H9 (cell line): ENCODE data around the gene FAM13C. TPM values are rescaled to one million over a fixed set of nuclear protein-coding genes. Genes with fewer than 3 reads are reported as not detected.

Experiments used
- DNase-seq: peaks from one replicate; pipeline ENCODE4 v3.0.0-alpha.2; 2017
- H2AFZ ChIP-seq: one replicate; pipeline ENCODE4 v1.6.1; 2013; ENCODE audit warnings: mild to moderate bottlenecking, low read length, control low read depth, moderate library complexity
- H2AK5ac ChIP-seq: 2 replicates; pipeline ENCODE4 v1.6.1; 2013; ENCODE audit warnings: low read length, control low read depth, mixed read lengths; ENCODE audit not compliant: insufficient read length
- H2BK120ac ChIP-seq: one replicate; pipeline ENCODE4 v1.6.1; 2013; ENCODE audit warnings: low read depth, mild to moderate bottlenecking, low read length, control low read depth, inconsistent platforms; ENCODE audit not compliant: poor library complexity, severe bottlenecking
- H2BK12ac ChIP-seq: 2 replicates; pipeline ENCODE4 v1.6.1; 2013; ENCODE audit warnings: low read length, control low read depth, mixed read lengths, low read depth; ENCODE audit not compliant: insufficient read length
- H2BK15ac ChIP-seq: 2 replicates; pipeline ENCODE4 v1.6.1; 2013; ENCODE audit warnings: low read depth, low read length, control low read depth
- H2BK20ac ChIP-seq: one replicate; pipeline ENCODE4 v1.6.1; 2013; ENCODE audit warnings: low read depth, mild to moderate bottlenecking, low read length, control low read depth, inconsistent platforms; ENCODE audit not compliant: poor library complexity, severe bottlenecking
- H2BK5ac ChIP-seq: 2 replicates; pipeline ENCODE4 v1.6.1; 2013; ENCODE audit warnings: low read length, control low read depth, mixed read lengths; ENCODE audit not compliant: insufficient read length
- H3K14ac ChIP-seq: 2 replicates; pipeline ENCODE4 v1.6.1; 2013; ENCODE audit warnings: low read length, control low read depth; ENCODE audit not compliant: insufficient read depth
- H3K18ac ChIP-seq: 2 replicates; pipeline ENCODE4 v1.6.1; 2013; ENCODE audit warnings: low read depth, mild to moderate bottlenecking, mixed read lengths, low read length, control low read depth; ENCODE audit not compliant: insufficient read length
- H3K23ac ChIP-seq: 2 replicates; pipeline ENCODE4 v1.6.1; 2013; ENCODE audit warnings: low read length, control low read depth, mixed read lengths, low read depth; ENCODE audit not compliant: insufficient read length
- H3K23me2 ChIP-seq: 2 replicates; pipeline ENCODE4 v1.6.1; 2013; ENCODE audit warnings: low read depth, mild to moderate bottlenecking, mixed read lengths, low read length, control low read depth; ENCODE audit not compliant: insufficient read length, poor library complexity, severe bottlenecking
- H3K27ac ChIP-seq: 2 replicates; pipeline ENCODE4 v1.5.1; 2013; ENCODE audit warnings: low read length, control low read depth, mixed read lengths, low read depth; ENCODE audit not compliant: insufficient read length
- H3K27me3 ChIP-seq: 2 replicates; pipeline ENCODE4 v1.6.1; 2013; ENCODE audit warnings: low read length, control low read depth, inconsistent platforms; ENCODE audit not compliant: insufficient read depth
- H3K4ac ChIP-seq: 2 replicates; pipeline ENCODE4 v1.6.1; 2013; ENCODE audit warnings: low read depth, mild to moderate bottlenecking, control low read depth, inconsistent platforms, low read length, moderate library complexity
- H3K4me1 ChIP-seq: 2 replicates; pipeline ENCODE4 v1.6.1; 2013; ENCODE audit warnings: low read length, control low read depth, inconsistent platforms; ENCODE audit not compliant: insufficient read depth
- H3K4me2 ChIP-seq: 2 replicates; pipeline ENCODE4 v1.6.1; 2013; ENCODE audit warnings: low read length, control low read depth, mixed read lengths; ENCODE audit not compliant: insufficient read length, insufficient read depth
- H3K56ac ChIP-seq: 2 replicates; pipeline ENCODE4 v1.6.1; 2013; ENCODE audit warnings: low read depth, mild to moderate bottlenecking, mixed read lengths, low read length, control low read depth; ENCODE audit not compliant: insufficient read length
- H3K79me1 ChIP-seq: 2 replicates; pipeline ENCODE4 v1.6.1; 2013; ENCODE audit warnings: low read depth, mild to moderate bottlenecking, moderate library complexity, low read length, control low read depth, inconsistent platforms; ENCODE audit not compliant: insufficient read depth, poor library complexity, severe bottlenecking
- H3K79me2 ChIP-seq: 2 replicates; pipeline ENCODE4 v1.6.1; 2013; ENCODE audit warnings: low read length, control low read depth, inconsistent platforms; ENCODE audit not compliant: insufficient read depth
- H3K9ac ChIP-seq: 2 replicates; pipeline ENCODE4 v1.6.1; 2013; ENCODE audit warnings: low read length, control low read depth, mixed read lengths; ENCODE audit not compliant: insufficient read length; ENCODE audit errors: extremely low read depth
- H3K9me3 ChIP-seq: one replicate; pipeline ENCODE4 v1.6.1; 2013; ENCODE audit warnings: low read depth, low read length, inconsistent platforms; ENCODE audit not compliant: control insufficient read depth
- H3T11ph ChIP-seq: one replicate; pipeline ENCODE4 v1.6.1; 2013; ENCODE audit warnings: mild to moderate bottlenecking, low read length, control low read depth, inconsistent platforms
- H4K20me1 ChIP-seq: one replicate; pipeline ENCODE4 v1.6.1; 2013; ENCODE audit not compliant: control insufficient read depth, insufficient read length, insufficient read depth
- H4K5ac ChIP-seq: 2 replicates; pipeline ENCODE4 v1.6.1; 2013; ENCODE audit warnings: low read depth, mild to moderate bottlenecking, mixed read lengths, low read length, control low read depth; ENCODE audit not compliant: insufficient read length
- H4K8ac ChIP-seq: replicated peaks from 2 replicates; pipeline ENCODE4 v1.6.1; 2013; ENCODE audit warnings: low read length, control low read depth, mixed read lengths, low read depth; ENCODE audit not compliant: insufficient read length
- H4K91ac ChIP-seq: 2 replicates; pipeline ENCODE4 v1.6.1; 2013; ENCODE audit warnings: low read depth, mild to moderate bottlenecking, moderate library complexity, mixed read lengths, low read length, control low read depth; ENCODE audit not compliant: insufficient read length
- H3K27ac Mint-ChIP-seq, 3 experiments: 2 replicates in 2 of 3; 3 replicates in 1 of 3; pipeline ENCODE4 v1.8.0; 2020 to 2021; ENCODE audit warnings: mixed read lengths in 3 of 3, mild to moderate bottlenecking in 1 of 3, moderate library complexity in 1 of 3
- H3K27me3 Mint-ChIP-seq: 2 replicates; pipeline ENCODE4 v1.8.0; 2021; ENCODE audit warnings: low read depth, mild to moderate bottlenecking, moderate library complexity, mixed read lengths
- H3K36me3 Mint-ChIP-seq, 3 experiments: 2 replicates in 2 of 3; 3 replicates in 1 of 3; pipeline ENCODE4 v1.8.0; 2020 to 2021; ENCODE audit warnings: low read depth in 3 of 3, mixed read lengths in 3 of 3; ENCODE audit not compliant: insufficient read depth in 1 of 3
- H3K4me1 Mint-ChIP-seq, 2 experiments: 2 replicates each; pipeline ENCODE4 v1.8.0; 2020; ENCODE audit warnings: mixed read lengths in 2 of 2
- H3K4me3 Mint-ChIP-seq, 2 experiments: 2 replicates in 1 of 2; 3 replicates in 1 of 2; pipeline ENCODE4 v1.8.0; 2020 to 2021; ENCODE audit warnings: mild to moderate bottlenecking in 2 of 2, mixed read lengths in 2 of 2, moderate library complexity in 1 of 2
- H3K9me3 Mint-ChIP-seq, 2 experiments: 2 replicates in 1 of 2; 3 replicates in 1 of 2; pipeline ENCODE4 v1.8.0; 2020; ENCODE audit warnings: mild to moderate bottlenecking in 2 of 2, mixed read lengths in 2 of 2, moderate library complexity in 1 of 2
- CTCF ChIP-seq: fragments of 200-600 bp; sonication (generic); conservative IDR thresholded peaks from 3 replicates; pipeline ENCODE4 v1.8.0; 2021; ENCODE audit warnings: antibody characterized with exemption, mild to moderate bottlenecking
- total RNA-seq: library from RNA; stranded (reverse); gene quantifications from 2 replicates; pipeline ENCODE4 v1.2.1, GENCODE V29; 2021

Gene FAM13C
- total RNA-seq, 1 experiment from 2014 or later: 0.31 TPM

- H3K27ac ChIP-seq: no peak overlapping the region
- H3K23ac ChIP-seq: no peak overlapping the region
- H3K36me3 Mint-ChIP-seq: no peaks in the 10 kb centered on the region
- H2BK12ac ChIP-seq: no peak overlapping the region
- H4K20me1 ChIP-seq: no peaks in the 10 kb centered on the region
- H3K14ac ChIP-seq: no peak overlapping the region
- H3K27me3 Mint-ChIP-seq: peaks cover 60% of the 10 kb centered on the region
- H3T11ph ChIP-seq: no peak overlapping the region
- no peak overlapping the region for H3K4me3 Mint-ChIP-seq
- no peak overlapping the region for H2BK120ac ChIP-seq
- H2AFZ ChIP-seq: no peak overlapping the region
- H3K9ac ChIP-seq: no peak overlapping the region
- H3K23me2 ChIP-seq: no peaks in the 10 kb centered on the region
- no peaks in the 10 kb centered on the region for H3K79me2 ChIP-seq
- H3K56ac ChIP-seq: no peak overlapping the region
- H3K9me3 Mint-ChIP-seq: peaks cover 0 to 3% of the 10 kb centered on the region in 2 experiments; a peak in 1 of 5 replicates
- H3K4me1 ChIP-seq: no peaks in the 10 kb centered on the region
- TF ChIP-seq CTCF: no peak
- no peaks in the 10 kb centered on the region for H3K79me1 ChIP-seq
- no peak overlapping the region for H4K5ac ChIP-seq
- H2AK5ac ChIP-seq: no peak overlapping the region
- DNase-seq: no peak
- peaks cover 10% of the 10 kb centered on the region; the same call in 1 of the 2 replicates for H3K27me3 ChIP-seq
- no peak overlapping the region for H3K4ac ChIP-seq
- no peak overlapping the region for H3K27ac Mint-ChIP-seq
- H4K8ac ChIP-seq: no peak overlapping the region
- no peak overlapping the region for H3K18ac ChIP-seq
- no peak overlapping the region for H2BK15ac ChIP-seq
- H3K4me2 ChIP-seq: no peak overlapping the region
- no peak overlapping the region for H4K91ac ChIP-seq
- peaks cover 0 to 12% of the 10 kb centered on the region in 2 experiments; a peak in 1 of 4 replicates for H3K4me1 Mint-ChIP-seq
- no peak overlapping the region for H2BK5ac ChIP-seq
- no peak overlapping the region for H2BK20ac ChIP-seq
- no peaks in the 10 kb centered on the region for H3K9me3 ChIP-seq
Observed at GRCh38 chr10:59337201-59337652, 25.1 kb downstream of the FAM13C start.
